ENCODE results near the gene RARB.

RARB gene

GRCh38 chr3:25588441-25589103 lies 160.5 kb downstream of the RARB start:
- DNase-seq (ENCODE audit: low read depth): peak; percentile 19
- no peak overlapping the region for H3K4me3 ChIP-seq (ENCODE audit: low read depth, low read length)
- TF ChIP-seq, protein P1, sequence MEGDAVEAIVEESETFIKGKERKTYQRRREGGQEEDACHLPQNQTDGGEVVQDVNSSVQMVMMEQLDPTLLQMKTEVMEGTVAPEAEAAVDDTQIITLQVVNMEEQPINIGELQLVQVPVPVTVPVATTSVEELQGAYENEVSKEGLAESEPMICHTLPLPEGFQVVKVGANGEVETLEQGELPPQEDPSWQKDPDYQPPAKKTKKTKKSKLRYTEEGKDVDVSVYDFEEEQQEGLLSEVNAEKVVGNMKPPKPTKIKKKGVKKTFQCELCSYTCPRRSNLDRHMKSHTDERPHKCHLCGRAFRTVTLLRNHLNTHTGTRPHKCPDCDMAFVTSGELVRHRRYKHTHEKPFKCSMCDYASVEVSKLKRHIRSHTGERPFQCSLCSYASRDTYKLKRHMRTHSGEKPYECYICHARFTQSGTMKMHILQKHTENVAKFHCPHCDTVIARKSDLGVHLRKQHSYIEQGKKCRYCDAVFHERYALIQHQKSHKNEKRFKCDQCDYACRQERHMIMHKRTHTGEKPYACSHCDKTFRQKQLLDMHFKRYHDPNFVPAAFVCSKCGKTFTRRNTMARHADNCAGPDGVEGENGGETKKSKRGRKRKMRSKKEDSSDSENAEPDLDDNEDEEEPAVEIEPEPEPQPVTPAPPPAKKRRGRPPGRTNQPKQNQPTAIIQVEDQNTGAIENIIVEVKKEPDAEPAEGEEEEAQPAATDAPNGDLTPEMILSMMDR (IDR thresholded peaks at IDR 0.05; ENCODE audit: insufficient read depth, low read depth, low read length, missing control alignments): no peak

DNA sequence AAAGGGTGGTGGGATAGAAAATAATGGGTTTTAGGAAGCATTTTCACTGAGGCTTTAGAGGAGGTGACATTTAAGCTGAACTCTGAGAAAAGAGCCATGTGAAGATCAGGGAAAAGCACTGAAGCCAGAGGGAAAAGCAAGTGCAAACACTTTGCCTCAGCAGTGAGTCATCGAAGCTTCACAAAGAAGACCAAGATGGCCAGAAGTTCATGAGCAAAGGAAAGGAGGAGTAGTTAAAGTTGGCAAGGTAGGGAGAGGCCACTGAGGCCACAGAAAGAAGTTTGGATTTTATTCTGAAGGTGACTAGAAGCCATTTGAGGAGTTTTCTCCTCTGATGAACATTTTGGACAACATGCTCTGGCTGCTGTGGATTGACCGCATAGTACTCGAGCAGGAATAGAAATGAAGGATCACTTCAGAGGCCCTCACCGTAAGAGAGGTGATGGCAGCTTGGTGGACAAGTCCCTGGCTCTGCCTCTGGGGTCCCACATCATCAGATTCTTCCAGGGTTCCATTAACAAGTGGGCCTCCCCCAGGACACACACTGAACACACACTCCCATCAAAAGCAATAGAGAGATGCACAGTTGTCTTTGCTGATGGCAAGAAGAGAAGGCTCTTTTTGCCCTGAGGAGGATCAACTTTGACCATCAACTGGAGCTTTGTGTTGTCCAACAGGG lies 161.2 kb downstream of the RARB start:
- TF ChIP-seq, protein P1 (IDR thresholded peaks at IDR 0.05; ENCODE audit: insufficient read depth, low read depth, low read length, missing control alignments): no peak
- H3K4me3 ChIP-seq (ENCODE audit: low read depth, low read length): no peak overlapping the region
- DNase-seq (ENCODE audit: low read depth): no peak

DNA sequence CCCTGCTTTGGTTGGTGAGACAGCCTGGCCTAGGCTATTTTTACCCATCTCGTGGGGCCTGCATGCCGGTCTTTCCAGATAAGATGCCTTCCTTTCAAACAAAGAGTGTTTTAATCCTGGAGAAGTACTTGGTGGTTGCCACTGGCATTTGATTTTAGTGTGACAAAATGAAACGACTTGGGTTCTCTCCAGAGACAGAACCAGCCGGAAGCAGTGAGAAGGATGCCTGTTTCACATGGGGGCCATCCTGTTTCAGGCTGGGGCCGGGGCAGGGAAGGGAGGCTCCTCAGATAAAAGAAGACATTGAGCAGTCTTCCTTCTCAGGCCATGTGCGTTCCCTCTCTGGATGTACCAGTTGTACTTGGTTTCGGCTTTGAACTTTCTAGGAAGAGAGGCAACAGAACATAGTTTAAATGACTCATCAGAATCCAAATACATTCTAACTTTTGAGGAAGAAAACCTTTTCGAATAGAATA lies 161.8 kb downstream of the RARB start:
- TF ChIP-seq, protein P1 (IDR thresholded peaks at IDR 0.05; ENCODE audit: insufficient read depth, low read depth, low read length, missing control alignments): no peak
- H3K4me3 ChIP-seq (ENCODE audit: low read depth, low read length): no peak overlapping the region
- DNase-seq (ENCODE audit: low read depth): no peak

GRCh38 chr3:25592510-25592968 lies 164.5 kb downstream of the RARB start:
- no peak for DNase-seq (ENCODE audit: low read depth)
- no peak overlapping the region for H3K4me3 ChIP-seq (ENCODE audit: low read depth, low read length)
- TF ChIP-seq, protein P1 (IDR thresholded peaks at IDR 0.05; ENCODE audit: insufficient read depth, low read depth, low read length, missing control alignments): no peak

- H3K4me3 ChIP-seq (ENCODE audit: low read depth, low read length): no peak overlapping the region
- no peak for DNase-seq (ENCODE audit: low read depth)
- TF ChIP-seq, protein P1 (IDR thresholded peaks at IDR 0.05; ENCODE audit: insufficient read depth, low read depth, low read length, missing control alignments): no peak
Observed at GRCh38 chr3:25593001-25593400, 164.9 kb downstream of the RARB start.

DNA sequence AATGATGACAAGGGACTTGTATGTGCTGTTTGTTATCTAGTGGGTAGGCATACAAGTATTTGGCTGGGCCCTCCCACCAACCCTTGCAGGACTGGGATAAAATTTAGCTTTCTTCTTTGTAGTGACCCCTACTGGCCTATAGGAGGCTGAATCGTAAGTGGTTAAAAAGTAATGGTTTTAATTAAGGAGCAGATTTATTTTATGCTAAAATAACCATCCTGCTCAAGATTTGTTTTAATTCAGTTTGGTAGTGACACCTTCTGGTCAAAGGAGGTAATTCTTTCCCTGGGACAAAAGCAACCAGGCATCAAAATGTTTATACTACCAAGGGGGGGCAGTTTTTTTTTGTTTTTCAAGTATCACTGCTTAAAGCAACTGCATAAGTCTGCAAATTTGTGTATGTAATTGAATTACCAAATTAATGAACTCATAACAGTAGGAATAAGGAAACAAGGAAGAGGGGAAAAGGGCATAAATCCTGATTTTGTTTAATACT lies 166.0 kb downstream of the RARB start:
- TF ChIP-seq, protein P1 (IDR thresholded peaks at IDR 0.05; ENCODE audit: insufficient read depth, low read depth, low read length, missing control alignments): peak; percentile 52
- DNase-seq (ENCODE audit: low read depth): peak; percentile 45
- no peak overlapping the region for H3K4me3 ChIP-seq (ENCODE audit: low read depth, low read length)
